Effector CD8-positive, alpha-beta T cell (primary cell): ENCODE data around the gene OBSL1.

Experiments used
- DNase-seq: peaks from one replicate; lab custom pipeline; 2025; lab: John Stamatoyannopoulos, UW

The OBSL1 gene

GRCh38 chr2:219565130-219566080, 5.9 kb downstream of the OBSL1 start:
- DNase-seq, result no peak

- DNase-seq, result no peak
These were observed 7.9 kb downstream of the OBSL1 start for GRCh38 chr2:219563271-219563928.

GRCh38 chr2:219562049-219563020, 9.0 kb downstream of the OBSL1 start:
- no peak for DNase-seq

GRCh38 chr2:219561179-219562048, 9.9 kb downstream of the OBSL1 start:
- no peak for DNase-seq

- no peak for DNase-seq
These were observed 10.5 kb downstream of the OBSL1 start for GRCh38 chr2:219560893-219561178.

GRCh38 chr2:219560037-219560892, 11.1 kb downstream of the OBSL1 start:
- DNase-seq, result peak; percentile 9

- DNase-seq, result no peak
These were observed 12.0 kb downstream of the OBSL1 start for GRCh38 chr2:219559156-219559915.

GRCh38 chr2:219557791-219558785, 13.3 kb downstream of the OBSL1 start:
- no peak for DNase-seq

GRCh38 chr2:219557320-219557719, 14.0 kb downstream of the OBSL1 start:
- DNase-seq, result no peak

GRCh38 chr2:219556413-219556812, 14.9 kb downstream of the OBSL1 start:
- DNase-seq, result no peak

- DNase-seq, result no peak
These were observed 15.4 kb downstream of the OBSL1 start for GRCh38 chr2:219555956-219556355.

- no peak for DNase-seq
These were observed 17.0 kb downstream of the OBSL1 start for GRCh38 chr2:219554350-219554749.

GRCh38 chr2:219553463-219553963, 17.8 kb downstream of the OBSL1 start:
- DNase-seq, result no peak

- DNase-seq, result no peak
These were observed 18.2 kb downstream of the OBSL1 start for GRCh38 chr2:219553168-219553417.

- peak; percentile 76 for DNase-seq
These were observed 18.8 kb downstream of the OBSL1 start for GRCh38 chr2:219552382-219553167.

GRCh38 chr2:219551441-219552381, 19.6 kb downstream of the OBSL1 start:
- DNase-seq, result no peak
